Measurements from ENCODE around the gene BICD2. TPM values are rescaled to one million over a fixed set of nuclear protein-coding genes. Genes with fewer than 3 reads are reported as not detected.

Gene BICD2
- total RNA-seq, 1 donor from 2014 or later = 68.3 TPM

GRCh38 chr9:92671323-92671722, 93.3 kb downstream of the BICD2 start:
- peak; percentile 54 for DNase-seq (ENCODE audit: low read depth)

GRCh38 chr9:92669890-92670708, 94.5 kb downstream of the BICD2 start, which contains the start of gene IPPK:
Gene IPPK, minus strand, starts transcription at chr9:92670131. Its CDS starts 143 bp downstream, at chr9:92669988.
- DNase-seq (ENCODE audit: low read depth) = peak; percentile 99

- peak; percentile 33 for DNase-seq (ENCODE audit: low read depth)
Measured at GRCh38 chr9:92669527-92669889, 95.1 kb downstream of the BICD2 start.

- peak; percentile 61 for DNase-seq (ENCODE audit: low read depth)
Measured at GRCh38 chr9:92668746-92669526, 95.7 kb downstream of the BICD2 start.

- no peak for DNase-seq (ENCODE audit: low read depth)
Measured at GRCh38 chr9:92666912-92667532, 97.6 kb downstream of the BICD2 start.

- DNase-seq (ENCODE audit: low read depth) = no peak
Measured at GRCh38 chr9:92666236-92666635, 98.4 kb downstream of the BICD2 start.

- no peak for DNase-seq (ENCODE audit: low read depth)
Measured at GRCh38 chr9:92665836-92666235, 98.8 kb downstream of the BICD2 start.

- no peak for DNase-seq (ENCODE audit: low read depth)
Measured at GRCh38 chr9:92664394-92665152, 100.1 kb downstream of the BICD2 start.

- DNase-seq (ENCODE audit: low read depth) = no peak
Measured at GRCh38 chr9:92663951-92664350, 100.7 kb downstream of the BICD2 start.

- no peak for DNase-seq (ENCODE audit: low read depth)
Measured at GRCh38 chr9:92663126-92663525, 101.5 kb downstream of the BICD2 start.

- no peak for DNase-seq (ENCODE audit: low read depth)
Measured at GRCh38 chr9:92661743-92662142, 102.9 kb downstream of the BICD2 start.

Other genes with a start within 250 kb of the BICD2 start
- gene ECM2, start 228.8 kb downstream of the BICD2 start, total RNA-seq = 11.2 and 11.8 TPM in 2 replicates
- gene IPPK, start 94.7 kb downstream of the BICD2 start, total RNA-seq = 11.0 and 11.4 TPM in 2 replicates
- 12.5 and 13.4 TPM in 2 replicates for gene ZNF484, start 113.2 kb upstream of the BICD2 start, total RNA-seq
- gene FGD3, start 182.7 kb upstream of the BICD2 start, total RNA-seq = 0.86 and 0.88 TPM in 2 replicates

Measured in myocyte (in vitro differentiated cells).